NCI-H774 (cell line): Measurements from ENCODE around the gene MMADHC.

Experiments
- DNase-seq: peaks from one replicate; lab custom pipeline; 2025; lab: John Stamatoyannopoulos, UW

MMADHC gene

GRCh38 chr2:149556452-149556851, 31.1 kb downstream of the MMADHC start:
- no peak for DNase-seq

- DNase-seq: no peak
These were observed 34.7 kb downstream of the MMADHC start for GRCh38 chr2:149552830-149553229.

- no peak for DNase-seq
These were observed 35.3 kb downstream of the MMADHC start for GRCh38 chr2:149552226-149552625.

- DNase-seq: no peak
These were observed 42.9 kb downstream of the MMADHC start for GRCh38 chr2:149544692-149545091.

GRCh38 chr2:149543845-149544244, 43.7 kb downstream of the MMADHC start:
- no peak for DNase-seq

GRCh38 chr2:149540138-149540537, 47.4 kb downstream of the MMADHC start:
- DNase-seq: no peak

- no peak for DNase-seq
These were observed 49.3 kb downstream of the MMADHC start for GRCh38 chr2:149538138-149538833.

- DNase-seq: no peak
These were observed 50.4 kb downstream of the MMADHC start for GRCh38 chr2:149537092-149537726.

- no peak for DNase-seq
These were observed 50.9 kb downstream of the MMADHC start for GRCh38 chr2:149536649-149537048.

- no peak for DNase-seq
These were observed 52.9 kb downstream of the MMADHC start for GRCh38 chr2:149534674-149535073.

- DNase-seq: no peak
These were observed 58.6 kb downstream of the MMADHC start for GRCh38 chr2:149528983-149529382.

GRCh38 chr2:149527998-149528755, 59.4 kb downstream of the MMADHC start:
- no peak for DNase-seq

- DNase-seq: no peak
These were observed 60.9 kb downstream of the MMADHC start for GRCh38 chr2:149526689-149527088.

- DNase-seq: no peak
These were observed 62.3 kb downstream of the MMADHC start for GRCh38 chr2:149525323-149525722.
